Gastrocnemius medialis (tissue), 4 donors: ENCODE measurements around the gene ADAM12. TPM values are rescaled to one million over a fixed set of nuclear protein-coding genes. Genes with fewer than 3 reads are reported as not detected.

Experiments
- ATAC-seq, 2 donors: fragments of 150-250 bp; one replicate each; pipeline ENCODE4 v1.9.1; 2016
- DNase-seq, 2 donors: peaks; one replicate each; pipeline ENCODE4 v3.0.0-alpha.2; 2019
- H3K27ac ChIP-seq, 4 donors: fragments of 200-600 bp; sonication (generic); 1 replicate in 1 of 4; 2 replicates in 3 of 4; pipeline ENCODE4 v1.5.1; 2016 to 2018; ENCODE audit warnings: mild to moderate bottlenecking in 2 of 4, moderate library complexity in 1 of 4
- H3K27me3 ChIP-seq, 3 donors: fragments of 200-600 bp; sonication (generic) in 2 of 3; 1 replicate in 1 of 3; 2 replicates in 2 of 3; pipeline versions ENCODE4 v1.5.1 to v1.6.0; 2016 to 2019; ENCODE audit warnings: mild to moderate bottlenecking in 1 of 3, moderate library complexity in 1 of 3
- H3K36me3 ChIP-seq, 2 donors: fragments of 200-600 bp; sonication (generic) in 1 of 2; one replicate each; pipeline ENCODE4 v1.5.1; 2017 to 2018
- H3K4me1 ChIP-seq, 2 donors: fragments of 200-600 bp; sonication (generic) in 1 of 2; one replicate each; pipeline ENCODE4 v1.5.1; 2016 to 2017; ENCODE audit warnings: mild to moderate bottlenecking in 2 of 2
- H3K4me3 ChIP-seq, 4 donors: fragments of 200-600 bp; sonication (generic) in 3 of 4; 1 replicate in 1 of 4; 2 replicates in 3 of 4; pipeline ENCODE4 v1.5.1; 2016 to 2019; ENCODE audit warnings: mild to moderate bottlenecking in 2 of 4
- H3K9me3 ChIP-seq, 3 donors: fragments of 200-600 bp; sonication (generic) in 2 of 3; 1 replicate in 1 of 3; 2 replicates in 2 of 3; pipeline ENCODE4 v1.5.1; 2016 to 2019
- POLR2A ChIP-seq, 2 donors: fragments of 450-650 bp; IDR thresholded peaks; one replicate each; pipeline ENCODE4 v1.6.1; 2017; ENCODE audit warnings: antibody characterized with exemption in 2 of 2, mild to moderate bottlenecking in 2 of 2, moderate library complexity in 2 of 2
- in situ Hi-C, 4 donors: fragments of 200-750 bp; cut with MboI; loops; one replicate each; pipeline versions ENCODE4 v1.15.0 to v1.8.0; 2017; ENCODE audit warnings: low sequenced_read_pairs in 4 of 4
- intact Hi-C: fragments of 100-400 bp; cut with DNase I; formaldehyde crosslinking; loops from one replicate; pipeline ENCODE4 v1.15.1; 2023; ENCODE audit warnings: low total_unique reads
- total RNA-seq, 4 donors: library from RNA; depleted of rRNA; stranded (reverse); fragments of >200 nt; gene quantifications; one replicate each; pipeline versions ENCODE4 v1.1.0 to v1.2.3, GENCODE V29; 2016
- TF ChIP-seq, protein P1 (sequence below), 5 experiments: fragments of 450-650 bp in 3 of 5; fragments of 200-600 bp in 2 of 5; sonication (generic) in 2 of 5; IDR thresholded peaks in 4 of 5; conservative IDR thresholded peaks in 1 of 5; 1 replicate in 4 of 5; 2 replicates in 1 of 5; pipeline ENCODE4 v1.5.1; 2016 to 2019; ENCODE audit warnings: antibody characterized with exemption in 5 of 5, mild to moderate bottlenecking in 3 of 5, moderate library complexity in 3 of 5

Gene ADAM12
- total RNA-seq, 4 donors from 2014 or later = 0.10 TPM; not detected in 3

DNA sequence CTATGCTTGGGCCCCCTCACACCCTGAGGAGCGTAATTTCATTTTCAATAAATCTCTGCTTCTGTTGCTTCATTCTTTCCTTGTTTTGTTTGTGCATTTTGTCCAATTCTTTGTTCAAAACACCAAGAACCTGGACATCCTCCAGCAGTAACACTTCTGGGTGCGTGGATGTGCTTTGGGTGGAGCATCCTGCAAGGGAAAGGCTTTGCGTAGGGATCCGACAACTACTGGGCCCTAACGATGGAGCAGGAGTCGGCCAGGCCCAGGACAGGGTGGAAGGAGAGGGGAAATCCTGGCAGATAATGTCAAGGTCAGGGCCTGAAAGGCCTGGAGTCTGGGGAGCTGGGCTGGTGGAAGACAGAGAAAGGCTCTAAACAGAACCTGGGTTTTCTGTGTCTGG, 231.8 kb downstream of the ADAM12 start:
- in situ Hi-C loops (no loop called here), intact Hi-C loops (no loop called here)
- Histone ChIP-seq H3K27me3 (no peaks in the 10 kb centered on the region), H3K4me3 (no peak overlapping the region), H3K4me1 (no peaks in the 10 kb centered on the region), H3K9me3 (no peaks in the 10 kb centered on the region), H3K36me3 (no peaks in the 10 kb centered on the region), H3K27ac (no peak overlapping the region)
- DNase-seq (no peak), ATAC-seq (no peak)
- TF ChIP-seq POLR2A (IDR thresholded peaks at IDR 0.05) = no peak

DNA sequence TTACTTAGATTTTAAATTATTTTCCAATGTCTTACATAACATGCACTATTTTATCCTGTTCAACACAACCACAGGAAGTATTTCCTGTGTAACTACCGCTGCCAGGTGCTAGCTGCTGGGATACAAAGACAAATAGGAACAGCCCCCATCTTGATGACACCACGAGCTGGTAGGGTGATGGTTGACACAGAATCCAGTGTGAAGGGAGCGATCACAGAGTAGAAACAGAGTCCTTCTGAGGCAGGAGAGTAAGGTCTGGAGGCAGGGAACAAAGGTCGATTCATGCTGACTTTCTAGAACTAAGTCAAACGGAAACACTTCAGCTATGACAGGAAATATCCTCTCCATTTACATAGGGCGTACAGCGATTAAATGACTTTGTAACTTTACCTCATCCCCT, 232.3 kb downstream of the ADAM12 start:
- Histone ChIP-seq H3K27me3 (no peaks in the 10 kb centered on the region), H3K36me3 (no peaks in the 10 kb centered on the region), H3K9me3 (no peaks in the 10 kb centered on the region), H3K27ac (no peak overlapping the region), H3K4me1 (no peaks in the 10 kb centered on the region), H3K4me3 (no peak overlapping the region)
- TF ChIP-seq, protein P1, sequence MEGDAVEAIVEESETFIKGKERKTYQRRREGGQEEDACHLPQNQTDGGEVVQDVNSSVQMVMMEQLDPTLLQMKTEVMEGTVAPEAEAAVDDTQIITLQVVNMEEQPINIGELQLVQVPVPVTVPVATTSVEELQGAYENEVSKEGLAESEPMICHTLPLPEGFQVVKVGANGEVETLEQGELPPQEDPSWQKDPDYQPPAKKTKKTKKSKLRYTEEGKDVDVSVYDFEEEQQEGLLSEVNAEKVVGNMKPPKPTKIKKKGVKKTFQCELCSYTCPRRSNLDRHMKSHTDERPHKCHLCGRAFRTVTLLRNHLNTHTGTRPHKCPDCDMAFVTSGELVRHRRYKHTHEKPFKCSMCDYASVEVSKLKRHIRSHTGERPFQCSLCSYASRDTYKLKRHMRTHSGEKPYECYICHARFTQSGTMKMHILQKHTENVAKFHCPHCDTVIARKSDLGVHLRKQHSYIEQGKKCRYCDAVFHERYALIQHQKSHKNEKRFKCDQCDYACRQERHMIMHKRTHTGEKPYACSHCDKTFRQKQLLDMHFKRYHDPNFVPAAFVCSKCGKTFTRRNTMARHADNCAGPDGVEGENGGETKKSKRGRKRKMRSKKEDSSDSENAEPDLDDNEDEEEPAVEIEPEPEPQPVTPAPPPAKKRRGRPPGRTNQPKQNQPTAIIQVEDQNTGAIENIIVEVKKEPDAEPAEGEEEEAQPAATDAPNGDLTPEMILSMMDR (IDR thresholded peaks at IDR 0.05 in 4 of 5, conservative IDR thresholded peaks at IDR 0.05 in 1 of 5) = no peak
- no peak for TF ChIP-seq POLR2A (IDR thresholded peaks at IDR 0.05)
- DNase-seq (no peak), ATAC-seq (no peak)
- intact Hi-C loops = no loop called here
- in situ Hi-C loops = no loop called here

DNA sequence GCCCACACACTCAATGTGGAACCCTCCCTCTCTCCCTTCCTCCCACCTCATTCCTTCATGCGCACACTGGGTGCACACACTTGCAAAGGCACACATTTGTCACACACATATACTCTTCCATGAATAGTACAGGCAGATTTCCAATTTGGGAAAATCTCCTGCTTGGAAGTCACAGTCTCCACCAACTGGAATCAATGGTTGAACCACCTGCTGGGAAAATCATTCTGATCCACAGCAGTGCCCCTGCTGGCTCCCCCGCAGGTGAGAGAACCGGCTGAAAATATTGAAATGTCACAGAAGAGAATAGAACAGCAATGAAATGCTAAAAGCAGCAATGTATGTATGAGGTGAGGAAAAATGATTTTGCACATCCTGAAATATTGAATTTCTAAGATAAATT, 232.7 kb downstream of the ADAM12 start:
- no peak overlapping the region for H3K27ac ChIP-seq
- H3K36me3 ChIP-seq = no peaks in the 10 kb centered on the region
- H3K9me3 ChIP-seq = no peaks in the 10 kb centered on the region
- H3K27me3 ChIP-seq = no peaks in the 10 kb centered on the region
- TF ChIP-seq POLR2A (IDR thresholded peaks at IDR 0.05) = no peak
- TF ChIP-seq, protein P1 (IDR thresholded peaks at IDR 0.05 in 4 of 5, conservative IDR thresholded peaks at IDR 0.05 in 1 of 5) = no peak
- ATAC-seq (no peak), DNase-seq (no peak)
- no peak overlapping the region for H3K4me3 ChIP-seq
- intact Hi-C loops (no loop called here), in situ Hi-C loops (no loop called here)
- H3K4me1 ChIP-seq = no peaks in the 10 kb centered on the region

DNA sequence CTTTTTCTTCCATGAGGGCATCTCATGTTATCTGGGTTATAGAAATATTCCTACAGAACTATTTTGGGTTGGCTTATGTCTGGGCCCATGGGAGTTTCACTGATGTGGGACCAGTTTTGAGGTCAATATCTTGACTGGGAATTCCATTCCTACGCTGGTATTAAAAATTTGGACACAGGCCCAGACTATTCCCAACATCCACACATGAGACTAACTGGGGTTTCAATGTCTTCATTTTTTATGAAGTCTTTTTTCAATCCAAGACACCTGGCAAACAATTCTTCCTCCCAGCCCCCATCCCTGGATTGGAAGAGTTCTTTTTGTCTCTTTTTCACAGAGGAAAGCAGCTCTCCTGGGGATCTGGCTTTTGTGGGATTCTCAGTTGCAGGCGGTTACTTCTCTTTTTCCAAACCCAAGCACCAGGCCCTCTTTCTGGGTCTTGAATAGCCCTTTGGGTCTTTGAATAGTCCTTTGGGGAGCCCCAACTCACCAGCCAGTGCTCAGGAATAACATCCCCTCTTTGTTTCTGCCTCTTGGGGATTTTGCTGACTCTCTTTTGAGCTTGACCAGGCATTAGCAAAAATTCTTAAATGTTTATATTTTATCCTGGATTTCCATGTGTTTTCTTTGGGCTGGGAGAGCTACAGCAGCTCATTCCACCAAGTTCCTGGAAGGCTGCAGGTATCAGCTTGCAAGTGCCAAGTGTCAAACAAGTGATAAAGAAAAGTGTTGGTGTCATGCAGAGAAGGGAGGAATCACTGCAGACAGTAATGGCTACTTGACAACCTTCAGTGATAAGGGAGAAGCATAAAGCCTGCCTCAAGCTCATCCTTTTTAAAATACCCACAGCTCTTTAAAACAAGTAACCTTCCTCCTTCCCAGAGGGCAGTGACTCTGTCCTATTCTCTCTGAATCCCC, 234.3 kb downstream of the ADAM12 start:
- H3K4me3 ChIP-seq = no peak overlapping the region
- no peaks in the 10 kb centered on the region for H3K9me3 ChIP-seq
- TF ChIP-seq, protein P1 (IDR thresholded peaks at IDR 0.05 in 4 of 5, conservative IDR thresholded peaks at IDR 0.05 in 1 of 5) = no peak
- TF ChIP-seq POLR2A (IDR thresholded peaks at IDR 0.05) = no peak
- no peaks in the 10 kb centered on the region for H3K27me3 ChIP-seq
- intact Hi-C loops (no loop called here), in situ Hi-C loops (no loop called here)
- H3K27ac ChIP-seq = no peak overlapping the region
- DNase-seq (no peak), ATAC-seq (no peak)
- H3K4me1 ChIP-seq = no peaks in the 10 kb centered on the region
- H3K36me3 ChIP-seq = no peaks in the 10 kb centered on the region

DNA sequence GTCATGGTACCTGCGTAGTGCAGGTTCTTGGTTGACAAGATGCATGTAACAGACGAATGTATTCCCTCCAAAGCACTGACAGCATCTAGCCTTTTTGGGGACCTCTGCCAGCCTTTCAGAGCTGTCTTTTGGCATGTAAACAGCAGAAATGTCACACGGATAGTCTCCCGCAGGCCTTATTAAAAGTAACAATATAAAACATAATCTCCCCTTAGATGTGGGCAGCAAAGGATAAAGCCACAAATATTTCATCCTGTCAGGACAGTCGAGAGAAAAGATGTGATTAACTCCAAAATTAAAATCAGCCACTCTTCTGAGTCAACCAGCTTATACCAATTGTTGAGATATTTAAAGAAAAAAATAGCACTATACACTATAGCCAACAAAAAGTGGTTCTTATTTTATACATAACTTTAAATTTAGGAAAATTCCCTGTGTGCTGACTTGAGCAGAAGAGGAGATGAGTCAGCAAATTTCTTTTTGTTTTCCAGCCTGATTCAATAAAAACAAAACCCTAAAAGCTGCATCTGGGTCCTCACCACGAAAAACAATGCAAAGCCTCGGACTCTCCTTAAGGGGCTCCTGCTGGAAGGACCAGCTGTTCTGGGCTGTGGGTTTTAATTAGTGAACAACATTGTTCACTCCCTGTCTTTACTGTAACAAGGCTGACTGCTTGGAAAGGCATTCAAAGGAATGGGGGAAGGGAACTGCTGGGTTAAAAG, 240.2 kb downstream of the ADAM12 start:
- in situ Hi-C loops = no loop called here
- H3K4me3 ChIP-seq = no peak overlapping the region
- H3K36me3 ChIP-seq = no peaks in the 10 kb centered on the region
- intact Hi-C loops = no loop called here
- H3K27ac ChIP-seq = no peak overlapping the region
- no peak for ATAC-seq
- TF ChIP-seq, protein P1 (IDR thresholded peaks at IDR 0.05 in 4 of 5, conservative IDR thresholded peaks at IDR 0.05 in 1 of 5) = no peak
- TF ChIP-seq POLR2A (IDR thresholded peaks at IDR 0.05) = no peak
- no peaks in the 10 kb centered on the region for H3K9me3 ChIP-seq
- no peaks in the 10 kb centered on the region for H3K4me1 ChIP-seq
- H3K27me3 ChIP-seq = no peaks in the 10 kb centered on the region
- DNase-seq = no peak
